Measurements from ENCODE around the gene HOMER1.
A peak's percentile ranks its signal among the peaks of the same experiment; 100 is the strongest.

The HOMER1 gene

DNA sequence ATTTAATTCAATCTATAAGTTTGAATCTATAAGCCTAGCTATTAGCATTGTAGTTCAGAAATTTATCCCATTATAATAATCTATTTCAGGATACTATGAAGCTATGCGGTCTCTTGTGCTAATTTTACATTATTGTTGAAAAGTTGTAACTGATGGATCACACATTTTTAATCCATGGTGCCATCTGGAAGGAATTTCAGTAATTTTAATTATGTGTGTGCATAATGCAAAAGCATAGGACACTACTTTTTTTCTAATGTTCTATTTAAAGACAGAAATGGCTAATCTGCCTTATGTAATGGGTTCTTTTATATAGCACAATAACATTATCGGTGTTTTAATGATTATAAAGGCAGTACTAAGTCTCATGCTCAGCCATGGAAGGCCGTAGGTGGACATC is 90.6 kb downstream of the HOMER1 start:
- H3K4me3 ChIP-seq (ENCODE audit: low read length): no peak overlapping the region
- peak; percentile 48 for DNase-seq (ENCODE audit: low read depth)
- TF ChIP-seq CTCF (conservative IDR thresholded peaks at IDR 0.05; ENCODE audit: low read depth, low read length): no peak

- H3K4me3 ChIP-seq (ENCODE audit: low read length): no peak overlapping the region
- DNase-seq (ENCODE audit: low read depth): no peak
- TF ChIP-seq CTCF (conservative IDR thresholded peaks at IDR 0.05; ENCODE audit: low read depth, low read length): no peak
Observed at GRCh38 chr5:79420248-79420647, 93.7 kb downstream of the HOMER1 start.

DNA sequence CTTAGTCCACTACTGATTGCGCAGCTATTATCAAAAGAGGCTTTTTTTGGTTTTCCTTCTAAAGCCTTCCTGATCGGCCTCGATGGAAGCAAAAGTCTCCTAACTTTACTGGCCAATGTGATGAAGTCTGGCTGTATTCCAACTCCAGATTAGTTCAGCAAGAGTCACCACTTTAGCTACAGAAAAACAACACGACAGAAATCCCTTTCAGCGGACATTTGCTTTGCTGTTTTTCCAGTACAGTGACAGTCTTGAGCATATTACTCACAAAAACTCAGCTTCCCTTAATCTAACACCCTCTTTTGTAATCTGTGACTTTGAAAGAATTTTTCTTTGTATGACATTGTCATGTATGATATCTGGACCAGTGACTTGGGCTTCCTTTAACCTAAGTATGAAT is 95.7 kb downstream of the HOMER1 start:
- TF ChIP-seq CTCF (conservative IDR thresholded peaks at IDR 0.05; ENCODE audit: low read depth, low read length): no peak
- no peak overlapping the region for H3K4me3 ChIP-seq (ENCODE audit: low read length)
- peak; percentile 74 for DNase-seq (ENCODE audit: low read depth)

DNA sequence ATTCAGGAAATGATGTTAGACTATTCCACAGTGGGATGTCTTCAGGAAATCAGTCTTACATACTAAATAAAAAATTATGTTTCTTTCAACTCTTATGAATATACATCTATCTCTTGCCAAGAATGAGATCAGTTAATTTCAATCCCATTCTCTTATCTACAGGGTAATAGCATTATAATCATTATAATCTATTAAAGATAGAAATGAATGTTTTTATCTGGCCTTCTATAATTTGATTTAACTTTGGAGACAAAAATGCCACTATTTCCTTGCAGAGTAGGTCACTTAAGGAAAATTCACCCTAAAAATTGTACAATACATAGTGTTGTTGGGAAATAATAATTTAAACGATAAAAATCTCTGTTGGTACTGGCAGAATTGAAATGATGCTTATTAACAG is 96.4 kb downstream of the HOMER1 start:
- TF ChIP-seq CTCF (conservative IDR thresholded peaks at IDR 0.05; ENCODE audit: low read depth, low read length): no peak
- no peak for DNase-seq (ENCODE audit: low read depth)
- H3K4me3 ChIP-seq (ENCODE audit: low read length): no peak overlapping the region

GRCh38 chr5:79416499-79416898 is 97.4 kb downstream of the HOMER1 start:
- H3K4me3 ChIP-seq (ENCODE audit: low read length): no peak overlapping the region
- TF ChIP-seq CTCF (conservative IDR thresholded peaks at IDR 0.05; ENCODE audit: low read depth, low read length): no peak
- DNase-seq (ENCODE audit: low read depth): no peak

DNA sequence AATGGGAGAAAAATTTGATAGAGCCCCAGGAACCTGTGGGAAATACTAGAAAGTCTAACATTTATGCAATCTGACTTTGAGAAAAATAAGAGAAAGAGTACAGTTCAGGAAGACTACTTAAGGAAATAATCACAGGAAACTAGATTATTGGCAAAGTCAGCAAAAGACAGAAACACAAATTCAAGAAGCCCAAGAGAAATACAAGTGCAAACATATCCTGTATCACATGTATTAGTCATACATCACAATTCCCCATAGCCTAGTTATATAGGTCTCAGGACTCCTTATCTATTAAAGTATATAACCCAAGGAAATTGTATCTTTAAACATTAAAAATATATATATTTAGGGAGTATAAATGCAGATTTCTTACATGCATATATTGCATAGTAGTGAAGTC is 100.8 kb downstream of the HOMER1 start:
- no peak overlapping the region for H3K4me3 ChIP-seq (ENCODE audit: low read length)
- TF ChIP-seq CTCF (conservative IDR thresholded peaks at IDR 0.05; ENCODE audit: low read depth, low read length): no peak
- no peak for DNase-seq (ENCODE audit: low read depth)

- DNase-seq (ENCODE audit: low read depth): no peak
- no peak for TF ChIP-seq CTCF (conservative IDR thresholded peaks at IDR 0.05; ENCODE audit: low read depth, low read length)
- no peak overlapping the region for H3K4me3 ChIP-seq (ENCODE audit: low read length)
Observed at GRCh38 chr5:79408028-79408427, 105.9 kb downstream of the HOMER1 start.

All from retinal pigment epithelial cell (primary cell).